ENCODE data around the gene DOHH. TPM values are rescaled to one million over a fixed set of nuclear protein-coding genes. Genes with fewer than 3 reads are reported as not detected.

Gene DOHH
- polyA plus RNA-seq, 1 donor (not counting 4 experiments of a cell fraction or from before 2014, with no cell fraction given) = 4.2 TPM

GRCh38 chr19:3535981-3536380 lies 35.5 kb upstream of the DOHH start:
- DNase-seq (ENCODE audit: low read depth, low spot score) (no peak), FAIRE-seq (no peak)
- no peak overlapping the region for H3K27ac ChIP-seq (ENCODE audit: control insufficient read depth, insufficient read depth, low read length)
- peaks cover 11 to 24% of the 10 kb centered on the region in 2 experiments for H3K36me3 ChIP-seq (ENCODE audit: control insufficient read depth in 2 of 2, extremely low read depth in 1 of 2, insufficient read depth in 2 of 2, low read length in 2 of 2)
- H4K20me1 ChIP-seq (ENCODE audit: control insufficient read depth, extremely low read depth, insufficient read depth, low read length) = peaks cover 2% of the 10 kb centered on the region
- no peak for TF ChIP-seq EZH2 (IDR thresholded peaks at IDR 0.05; ENCODE audit: low read length)
- TF ChIP-seq CTCF (optimal IDR thresholded peaks at IDR 0.05 in 1 of 3, IDR thresholded peaks at IDR 0.05 in 1 of 3, conservative IDR thresholded peaks at IDR 0.05 in 1 of 3; ENCODE audit: extremely low read depth in 1 of 3, insufficient read depth in 2 of 3, low read length in 3 of 3) = no peak
- no peaks in the 10 kb centered on the region for H3K27me3 ChIP-seq (ENCODE audit: control insufficient read depth, extremely low read depth, insufficient read depth, low read length)
- no peaks in the 10 kb centered on the region for H3K4me1 ChIP-seq (ENCODE audit: control insufficient read depth, extremely low read depth, insufficient read depth, low read length)
- H2AFZ ChIP-seq (ENCODE audit: control insufficient read depth, low read length) = no peak overlapping the region
- no peaks in the 10 kb centered on the region for H3K79me2 ChIP-seq (ENCODE audit: control insufficient read depth, insufficient read depth, low read length)
- no peak overlapping the region for H3K4me2 ChIP-seq (ENCODE audit: control insufficient read depth, extremely low read depth, insufficient read depth, low read depth, low read length)
- no peak overlapping the region for H3K4me3 ChIP-seq (ENCODE audit: control insufficient read depth in 2 of 3, extremely low read depth in 1 of 3, insufficient read depth in 2 of 3, low read depth in 1 of 3, low read length in 3 of 3)
- H3K9me3 ChIP-seq (ENCODE audit: control insufficient read depth, low read depth, low read length) = no peaks in the 10 kb centered on the region
- no peaks in the 10 kb centered on the region for H3K9me1 ChIP-seq (ENCODE audit: control insufficient read depth, extremely low read depth, insufficient read depth, low read length)
- dilution Hi-C loops (cut with MboI; ENCODE audit: extremely low pct_ligation_motif_present, low sequenced_read_pairs) = no loop called here
- no peak overlapping the region for H3K9ac ChIP-seq (ENCODE audit: control insufficient read depth, extremely low read depth, insufficient read depth, low read length)

- no peak for FAIRE-seq
- H3K27ac ChIP-seq (ENCODE audit: control insufficient read depth, insufficient read depth, low read length) = no peak overlapping the region
- TF ChIP-seq EZH2 (IDR thresholded peaks at IDR 0.05; ENCODE audit: low read length) (no peak), CTCF (optimal IDR thresholded peaks at IDR 0.05 in 1 of 3, IDR thresholded peaks at IDR 0.05 in 1 of 3, conservative IDR thresholded peaks at IDR 0.05 in 1 of 3; ENCODE audit: extremely low read depth in 1 of 3, insufficient read depth in 2 of 3, low read length in 3 of 3) (no peak)
- dilution Hi-C loops (cut with MboI; ENCODE audit: extremely low pct_ligation_motif_present, low sequenced_read_pairs) = no loop called here
- peaks cover 11 to 25% of the 10 kb centered on the region in 2 experiments for H3K36me3 ChIP-seq (ENCODE audit: control insufficient read depth in 2 of 2, extremely low read depth in 1 of 2, insufficient read depth in 2 of 2, low read length in 2 of 2)
- no peaks in the 10 kb centered on the region for H3K9me1 ChIP-seq (ENCODE audit: control insufficient read depth, extremely low read depth, insufficient read depth, low read length)
- no peak overlapping the region for H2AFZ ChIP-seq (ENCODE audit: control insufficient read depth, low read length)
- H4K20me1 ChIP-seq (ENCODE audit: control insufficient read depth, extremely low read depth, insufficient read depth, low read length) = peaks cover 2% of the 10 kb centered on the region
- no peak overlapping the region for H3K9ac ChIP-seq (ENCODE audit: control insufficient read depth, extremely low read depth, insufficient read depth, low read length)
- H3K4me3 ChIP-seq (ENCODE audit: control insufficient read depth in 2 of 3, extremely low read depth in 1 of 3, insufficient read depth in 2 of 3, low read depth in 1 of 3, low read length in 3 of 3) = no peak overlapping the region
- H3K27me3 ChIP-seq (ENCODE audit: control insufficient read depth, extremely low read depth, insufficient read depth, low read length) = no peaks in the 10 kb centered on the region
- DNase-seq (ENCODE audit: low read depth, low spot score) = no peak
- no peak overlapping the region for H3K4me2 ChIP-seq (ENCODE audit: control insufficient read depth, extremely low read depth, insufficient read depth, low read depth, low read length)
- H3K79me2 ChIP-seq (ENCODE audit: control insufficient read depth, insufficient read depth, low read length) = no peaks in the 10 kb centered on the region
- no peaks in the 10 kb centered on the region for H3K4me1 ChIP-seq (ENCODE audit: control insufficient read depth, extremely low read depth, insufficient read depth, low read length)
- no peaks in the 10 kb centered on the region for H3K9me3 ChIP-seq (ENCODE audit: control insufficient read depth, low read depth, low read length)
Measured at GRCh38 chr19:3535563-3535965, 35.1 kb upstream of the DOHH start.

Data from keratinocyte (primary cell).